ENCODE results near the gene NOTCH1. TPM values are rescaled to one million over a fixed set of nuclear protein-coding genes. Genes with fewer than 3 reads are reported as not detected.

Gene NOTCH1
- total and polyA plus RNA-seq, 8 donors = 1.4 to 338 (median 19.1) TPM

DNA sequence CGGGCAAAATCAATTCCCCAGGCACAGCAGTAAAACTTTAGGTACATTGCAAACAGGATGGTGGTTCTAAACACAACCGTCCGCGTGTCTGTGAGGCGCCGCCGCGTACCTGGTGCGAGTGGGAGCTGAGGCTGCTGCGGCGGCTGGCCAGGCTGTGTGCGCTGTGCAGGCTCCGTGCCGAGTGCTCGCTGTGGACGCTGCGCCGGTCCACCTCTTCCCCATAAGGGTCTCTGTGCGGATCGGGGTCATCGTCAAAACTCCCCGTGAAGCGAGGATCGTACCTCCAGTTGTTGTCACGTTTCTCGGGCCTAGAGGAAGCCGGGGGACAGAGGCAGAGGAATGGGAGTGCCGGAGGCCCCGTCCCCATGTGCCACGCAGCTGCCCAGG is 79.7 kb downstream of the NOTCH1 start:
- Histone ChIP-seq H3K36me3 (peaks cover 87 to 100% (median 100%) of the 10 kb centered on the region in 4 donors), H3K27ac (no peak overlapping the region), H3K4me1 (peaks cover 7 to 19% (median 10%) of the 10 kb centered on the region in 4 donors), H3K9me3 (no peaks in the 10 kb centered on the region), H3K27me3 (no peaks in the 10 kb centered on the region), H3K4me3 (no peak overlapping the region)
- no peak for DNase-seq
- TF ChIP-seq, protein P1, sequence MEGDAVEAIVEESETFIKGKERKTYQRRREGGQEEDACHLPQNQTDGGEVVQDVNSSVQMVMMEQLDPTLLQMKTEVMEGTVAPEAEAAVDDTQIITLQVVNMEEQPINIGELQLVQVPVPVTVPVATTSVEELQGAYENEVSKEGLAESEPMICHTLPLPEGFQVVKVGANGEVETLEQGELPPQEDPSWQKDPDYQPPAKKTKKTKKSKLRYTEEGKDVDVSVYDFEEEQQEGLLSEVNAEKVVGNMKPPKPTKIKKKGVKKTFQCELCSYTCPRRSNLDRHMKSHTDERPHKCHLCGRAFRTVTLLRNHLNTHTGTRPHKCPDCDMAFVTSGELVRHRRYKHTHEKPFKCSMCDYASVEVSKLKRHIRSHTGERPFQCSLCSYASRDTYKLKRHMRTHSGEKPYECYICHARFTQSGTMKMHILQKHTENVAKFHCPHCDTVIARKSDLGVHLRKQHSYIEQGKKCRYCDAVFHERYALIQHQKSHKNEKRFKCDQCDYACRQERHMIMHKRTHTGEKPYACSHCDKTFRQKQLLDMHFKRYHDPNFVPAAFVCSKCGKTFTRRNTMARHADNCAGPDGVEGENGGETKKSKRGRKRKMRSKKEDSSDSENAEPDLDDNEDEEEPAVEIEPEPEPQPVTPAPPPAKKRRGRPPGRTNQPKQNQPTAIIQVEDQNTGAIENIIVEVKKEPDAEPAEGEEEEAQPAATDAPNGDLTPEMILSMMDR (IDR thresholded peaks at IDR 0.05) = no peak
- TF ChIP-seq POLR2AphosphoS5 (IDR thresholded peaks at IDR 0.05) = no peak
- no peak for TF ChIP-seq EP300 (IDR thresholded peaks at IDR 0.05)
- TF ChIP-seq POLR2A (IDR thresholded peaks at IDR 0.05) = no peak
- intact Hi-C loops (cut with DNase I; ENCODE audit: low total_unique reads) = no loop called here
- 93 to 96% (median 94%) methylated on average over 26 to 30 of the region's 30 CpGs for WGBS, 5 donors

DNA sequence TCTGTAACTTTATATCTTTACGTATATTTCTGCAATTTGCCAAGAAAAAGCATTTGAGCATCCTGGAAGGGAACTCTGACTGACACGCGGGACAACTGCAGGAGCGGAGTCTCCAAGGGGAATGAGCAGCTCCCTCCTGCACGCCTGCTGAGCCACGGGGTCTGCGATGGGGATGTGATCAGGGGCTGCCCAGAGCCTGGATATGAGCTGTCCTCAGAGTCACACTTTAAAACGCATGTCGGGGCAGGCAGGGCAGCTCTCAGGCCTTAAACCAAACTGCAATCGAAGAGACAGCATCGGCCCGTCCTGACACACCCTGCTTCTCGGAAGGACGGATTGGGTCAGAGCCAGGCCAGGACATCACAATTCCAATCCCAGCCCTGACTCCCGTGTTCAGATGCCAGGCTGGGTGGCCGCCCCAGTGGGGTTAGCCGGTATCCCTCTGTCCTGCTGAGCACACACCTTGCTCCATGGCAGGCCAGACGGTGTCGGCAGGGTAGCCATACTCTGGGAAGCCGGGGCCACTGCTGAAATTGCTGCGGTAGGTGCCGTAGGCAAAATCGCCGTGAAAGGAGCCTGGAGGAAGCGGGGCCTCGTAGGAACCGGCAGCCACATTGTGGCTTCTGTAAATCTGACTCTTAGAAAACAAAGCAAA is 80.2 kb downstream of the NOTCH1 start:
- H3K4me1 ChIP-seq = peaks cover 3 to 19% (median 5%) of the 10 kb centered on the region in 4 donors
- no peak overlapping the region for H3K27ac ChIP-seq
- WGBS, 5 donors = 91 to 93% (median 93%) methylated on average over 27 of the region's 27 CpGs
- H3K4me3 ChIP-seq = no peak overlapping the region
- intact Hi-C loops (cut with DNase I; ENCODE audit: low total_unique reads) = no loop called here
- DNase-seq = no peak
- peaks cover 87 to 100% (median 100%) of the 10 kb centered on the region in 4 donors for H3K36me3 ChIP-seq
- no peaks in the 10 kb centered on the region for H3K9me3 ChIP-seq
- no peaks in the 10 kb centered on the region for H3K27me3 ChIP-seq
- TF ChIP-seq, protein P1 (IDR thresholded peaks at IDR 0.05) = no peak
- no peak for TF ChIP-seq POLR2AphosphoS5 (IDR thresholded peaks at IDR 0.05)
- TF ChIP-seq POLR2A (IDR thresholded peaks at IDR 0.05) = no peak
- TF ChIP-seq EP300 (IDR thresholded peaks at IDR 0.05) = no peak

DNA sequence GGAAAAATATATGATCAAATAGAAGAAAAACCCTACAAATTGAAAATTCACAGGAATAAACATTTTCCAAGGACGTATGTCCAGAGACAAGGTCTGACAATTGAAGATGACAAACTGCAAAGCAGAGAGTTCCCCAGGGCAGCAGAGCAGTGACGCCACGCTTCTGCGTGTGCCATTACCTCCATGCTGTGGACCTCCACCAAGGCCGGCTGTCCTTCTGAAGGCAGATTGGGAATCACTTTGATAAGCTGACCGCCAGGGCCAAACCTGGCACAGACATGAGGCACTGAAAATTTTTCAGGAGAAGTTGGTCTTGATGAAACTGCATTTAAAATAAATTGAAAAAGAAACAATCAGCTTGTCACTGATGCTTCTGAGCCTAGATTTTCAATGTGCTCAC is 81.6 kb downstream of the NOTCH1 start:
- no peak for DNase-seq
- 87 to 94% (median 89%) methylated on average over 6 of the region's 6 CpGs for WGBS, 5 donors
- intact Hi-C loops (cut with DNase I; ENCODE audit: low total_unique reads) = no loop called here
- TF ChIP-seq POLR2AphosphoS5 (IDR thresholded peaks at IDR 0.05) = no peak
- no peak overlapping the region for H3K4me3 ChIP-seq
- no peaks in the 10 kb centered on the region for H3K9me3 ChIP-seq
- peaks cover 93 to 100% (median 100%) of the 10 kb centered on the region in 4 donors for H3K36me3 ChIP-seq
- no peak overlapping the region for H3K27ac ChIP-seq
- H3K27me3 ChIP-seq = no peaks in the 10 kb centered on the region
- peaks cover 0 to 16% (median 0%) of the 10 kb centered on the region in 4 donors for H3K4me1 ChIP-seq

DNA sequence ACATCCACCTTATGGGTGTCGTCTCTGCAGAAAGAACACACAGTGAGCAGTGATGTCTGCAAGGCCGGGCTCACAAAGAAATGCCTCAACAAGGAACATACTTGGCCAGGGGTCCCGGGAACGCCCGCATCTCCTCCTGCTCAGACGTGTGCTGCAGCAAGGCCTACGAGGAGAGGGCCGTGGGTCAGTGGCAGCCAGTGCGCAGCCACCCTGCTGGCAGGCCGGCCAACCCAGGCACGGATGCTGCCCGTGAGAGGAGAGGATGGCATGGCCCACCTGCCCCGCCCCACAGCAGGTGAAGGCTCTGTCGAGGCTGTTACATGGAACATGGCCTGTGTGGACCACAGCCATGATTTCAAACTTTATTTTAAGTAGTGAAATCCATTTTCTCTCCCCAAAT is 82.3 kb downstream of the NOTCH1 start:
- WGBS, 5 donors = 88 to 93% (median 89%) methylated on average over 6 to 14 of the region's 14 CpGs
- Histone ChIP-seq H3K9me3 (no peaks in the 10 kb centered on the region), H3K27ac (no peak overlapping the region), H3K36me3 (peaks cover 95 to 100% (median 100%) of the 10 kb centered on the region in 4 donors), H3K4me3 (no peak overlapping the region), H3K27me3 (no peaks in the 10 kb centered on the region), H3K4me1 (peaks cover 0 to 16% (median 0%) of the 10 kb centered on the region in 4 donors)
- DNase-seq = no peak
- TF ChIP-seq EP300 (IDR thresholded peaks at IDR 0.05) (no peak), POLR2A (IDR thresholded peaks at IDR 0.05) (no peak), POLR2AphosphoS5 (IDR thresholded peaks at IDR 0.05) (no peak)
- TF ChIP-seq, protein P1 (IDR thresholded peaks at IDR 0.05) = no peak
- intact Hi-C loops (cut with DNase I; ENCODE audit: low total_unique reads) = no loop called here

DNA sequence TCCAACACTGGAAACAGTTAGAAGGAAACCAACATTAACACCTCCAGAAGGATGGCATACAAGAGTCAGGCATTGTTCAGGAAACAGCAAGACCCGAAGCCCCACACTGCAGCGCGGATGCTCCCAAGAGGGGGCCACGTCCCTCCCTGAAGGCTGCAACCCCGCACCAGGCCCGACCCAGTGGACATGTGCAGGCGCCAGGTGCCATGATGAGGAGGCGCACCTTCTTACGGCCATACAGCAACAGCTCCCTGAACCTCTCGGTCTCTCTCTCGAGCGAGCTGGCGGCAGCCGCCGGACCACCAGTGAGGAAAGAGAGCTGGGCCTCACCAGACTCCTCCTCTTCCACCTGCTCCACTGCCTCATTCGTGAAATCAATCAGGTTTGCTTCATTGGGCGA is 83.2 kb downstream of the NOTCH1 start:
- WGBS, 5 donors = 87 to 96% (median 91%) methylated on average over 17 of the region's 17 CpGs
- intact Hi-C loops (cut with DNase I; ENCODE audit: low total_unique reads) = no loop called here
- H3K27ac ChIP-seq = no peak overlapping the region
- H3K9me3 ChIP-seq = no peaks in the 10 kb centered on the region
- no peak for TF ChIP-seq EP300 (IDR thresholded peaks at IDR 0.05)
- peaks cover 96 to 100% (median 100%) of the 10 kb centered on the region in 4 donors for H3K36me3 ChIP-seq
- no peak for DNase-seq
- no peaks in the 10 kb centered on the region for H3K27me3 ChIP-seq
- H3K4me1 ChIP-seq = peaks cover 0 to 16% (median 0%) of the 10 kb centered on the region in 4 donors
- no peak overlapping the region for H3K4me3 ChIP-seq
